SJCRH30 (cell line): ENCODE measurements around the gene LRRC27. TPM values are rescaled to one million over a fixed set of nuclear protein-coding genes. Genes with fewer than 3 reads are reported as not detected.

ENCODE experiments used
- DNase-seq, 2 experiments: peaks; one replicate each; pipeline ENCODE4 v3.0.0-alpha.2; 2015 to 2020
- H3K27ac ChIP-seq: fragments of 250-450 bp; sonication (Bioruptor Pico); 2 replicates; pipeline ENCODE4 v1.5.1; 2020; ENCODE audit warnings: mild to moderate bottlenecking, moderate library complexity
- H3K27me3 ChIP-seq: fragments of 250-450 bp; sonication (Bioruptor Pico); 2 replicates; pipeline ENCODE4 v1.5.1; 2020; ENCODE audit warnings: mild to moderate bottlenecking, moderate library complexity
- H3K36me3 ChIP-seq: fragments of 250-450 bp; sonication (Bioruptor Pico); 2 replicates; pipeline ENCODE4 v1.5.1; 2020; ENCODE audit warnings: mild to moderate bottlenecking, moderate library complexity
- H3K4me1 ChIP-seq: fragments of 250-450 bp; sonication (Bioruptor Pico); 2 replicates; pipeline ENCODE4 v1.5.1; 2020; ENCODE audit warnings: mild to moderate bottlenecking, moderate library complexity
- H3K4me3 ChIP-seq: fragments of 250-450 bp; sonication (Bioruptor Pico); 2 replicates; pipeline ENCODE4 v1.5.1; 2020; ENCODE audit warnings: mild to moderate bottlenecking, moderate library complexity
- H3K9me3 ChIP-seq: fragments of 250-450 bp; sonication (Bioruptor Pico); replicated peaks from 2 replicates; pipeline ENCODE4 v1.5.1; 2020; ENCODE audit warnings: mild to moderate bottlenecking, moderate library complexity
- total RNA-seq: library from RNA; depleted of rRNA; stranded (reverse); fragments of >200 nt; shearing (Covaris generic); gene quantifications from 2 replicates; pipeline ENCODE4 v1.2.3, GENCODE V29; 2014

The LRRC27 gene
- total RNA-seq, 1 experiment from 2014 or later: 1.8 TPM

DNA sequence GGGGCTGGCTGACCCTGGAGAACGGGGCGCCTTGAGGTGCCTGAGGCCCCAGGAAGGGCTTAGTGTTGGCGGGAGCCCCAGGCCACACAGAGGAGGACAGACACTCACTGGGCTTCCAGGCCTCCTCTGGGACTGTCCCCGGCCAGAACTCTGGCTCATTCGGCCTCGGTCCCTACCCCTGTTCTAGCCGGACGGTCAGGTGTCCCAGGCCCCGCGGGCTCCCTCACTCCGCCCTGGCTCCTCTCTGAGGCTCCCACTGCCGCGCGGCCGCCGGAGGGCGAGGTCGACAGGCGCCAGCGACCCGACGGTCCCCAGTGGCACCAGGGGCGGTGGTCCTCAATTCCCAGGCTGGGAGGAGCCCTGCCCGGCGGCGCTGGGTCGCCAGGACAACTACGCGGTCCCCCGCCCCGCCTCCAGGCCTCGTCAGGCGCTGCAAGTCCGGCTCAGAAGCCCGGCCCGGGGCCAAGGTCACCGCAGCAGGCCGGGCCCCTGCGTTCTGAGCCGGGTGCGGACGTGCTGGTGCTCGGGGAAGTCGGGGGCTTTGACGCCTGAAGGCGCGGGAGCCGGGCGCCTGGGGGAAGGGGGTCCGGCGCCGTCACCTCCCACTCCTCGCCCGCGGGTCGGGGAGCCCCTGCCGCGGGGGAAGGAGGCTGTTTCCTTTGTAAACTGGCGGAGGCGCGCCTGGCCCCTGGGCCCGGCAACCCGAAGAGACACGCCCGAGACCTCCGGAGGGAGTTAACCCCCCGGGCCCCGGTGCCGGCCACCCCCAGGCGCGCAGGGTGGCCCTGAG, 63.9 kb downstream of the LRRC27 start:
- H3K4me3 ChIP-seq: no peak overlapping the region

DNA sequence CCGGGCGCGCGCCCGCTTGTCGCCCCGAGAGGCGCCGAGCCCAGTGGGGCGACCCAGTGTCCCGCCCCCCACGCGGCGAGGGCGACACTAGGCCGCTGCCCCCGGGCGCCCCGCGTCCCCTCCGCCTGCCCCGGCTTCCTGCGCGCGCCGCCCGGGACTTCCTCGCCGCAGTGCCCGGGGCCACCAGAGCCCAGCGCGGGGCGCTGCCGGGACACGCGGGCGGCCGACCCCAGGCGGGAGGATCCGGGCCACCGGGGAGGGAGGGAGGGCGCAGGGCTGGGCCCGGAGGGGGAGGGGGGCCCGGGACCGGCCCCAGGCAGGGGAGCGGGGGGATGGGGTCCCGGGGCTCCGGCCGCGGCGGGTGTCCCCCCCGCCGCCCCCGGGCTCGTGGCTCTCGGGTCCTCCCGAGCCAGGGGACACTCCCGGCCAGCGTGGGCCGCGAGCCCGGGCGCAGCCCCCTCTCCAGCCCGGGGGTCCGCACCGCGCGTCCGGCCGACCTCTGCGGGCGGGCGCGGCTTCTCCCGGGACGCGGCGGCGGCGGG, 64.6 kb downstream of the LRRC27 start:
- no peak overlapping the region for H3K27ac ChIP-seq
- H3K36me3 ChIP-seq: no peaks in the 10 kb centered on the region
- H3K9me3 ChIP-seq: no peaks in the 10 kb centered on the region
- DNase-seq: no peak
- no peak overlapping the region for H3K4me3 ChIP-seq
- 0 out of 2 replicates have a peak, but pooled peaks cover 6% of the 10 kb centered on the region for H3K27me3 ChIP-seq
- peaks cover 4% of the 10 kb centered on the region; the same call in 1 of the 2 replicates for H3K4me1 ChIP-seq

More for the DNA sequence above, 63.9 kb downstream of the LRRC27 start:
- Histone ChIP-seq H3K36me3 (no peaks in the 10 kb centered on the region), H3K27ac (no peak overlapping the region), H3K9me3 (no peaks in the 10 kb centered on the region), H3K4me1 (peaks cover 4% of the 10 kb centered on the region; the same call in 1 of the 2 replicates), H3K27me3 (0 out of 2 replicates have a peak, but pooled peaks cover 6% of the 10 kb centered on the region)
- DNase-seq: no peak

- 0 out of 2 replicates have a peak, but pooled peaks cover 6% of the 10 kb centered on the region for H3K27me3 ChIP-seq
- no peak for DNase-seq
- no peaks in the 10 kb centered on the region for H3K9me3 ChIP-seq
- H3K36me3 ChIP-seq: no peaks in the 10 kb centered on the region
- H3K4me3 ChIP-seq: peak within 1 kb of the TSS; percentile 55
- H3K27ac ChIP-seq: no peak within 1 kb of the TSS
- peaks cover 4% of the 10 kb centered on the region; the same call in 1 of the 2 replicates for H3K4me1 ChIP-seq
Measured at GRCh38 chr10:132397036-132397541, 65.1 kb downstream of the LRRC27 start, which contains the start of gene PWWP2B. PWWP2B (plus strand) TSS chr10:132397200; CDS start chr10:132397227, 27 bp downstream.

DNA sequence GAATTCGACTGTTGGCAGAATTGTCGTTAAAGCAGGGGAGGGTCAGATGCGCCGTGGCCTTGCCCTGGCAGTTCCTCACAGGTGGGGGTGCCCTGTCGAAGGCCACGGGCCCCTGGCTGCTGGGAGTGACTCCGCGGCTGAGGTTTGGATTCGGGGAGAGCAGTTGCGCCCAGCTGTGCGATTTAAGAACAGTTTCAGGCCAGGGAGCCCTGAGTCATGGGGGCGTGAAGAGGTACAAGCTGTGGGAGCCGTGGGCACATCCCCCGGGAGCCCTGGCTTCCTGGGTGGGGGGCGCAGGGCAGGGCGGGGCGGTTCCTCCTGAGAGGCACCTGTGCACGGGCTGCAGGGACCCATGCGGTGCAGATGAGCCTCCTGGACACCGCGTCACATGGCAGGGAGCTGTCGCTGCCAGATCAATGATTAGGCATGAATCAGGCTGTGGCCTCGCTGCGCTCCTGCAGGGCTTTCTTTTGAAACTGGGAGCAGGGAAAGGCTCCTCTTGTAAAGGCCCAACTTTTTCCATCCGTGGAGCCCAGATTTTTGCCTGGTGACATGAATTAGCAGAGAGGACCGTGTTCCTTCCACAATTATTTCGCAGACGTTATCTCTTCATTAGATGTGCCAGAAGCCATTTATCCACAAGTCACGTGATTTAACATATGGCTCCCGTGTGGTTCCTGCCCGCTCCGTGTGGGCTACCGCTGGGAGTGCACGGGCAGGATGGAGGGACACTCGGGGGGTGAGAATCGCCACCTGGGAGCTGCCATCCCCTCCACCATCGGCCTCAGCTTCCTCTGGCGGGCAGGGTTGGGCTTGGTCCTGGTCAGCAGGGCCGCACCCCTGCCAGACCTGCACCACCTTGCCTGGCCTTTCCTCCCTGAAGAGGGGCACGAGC, 65.9 kb downstream of the LRRC27 start:
- Histone ChIP-seq H3K4me3 (peak overlapping the region; percentile 55), H3K4me1 (peaks cover 4% of the 10 kb centered on the region; the same call in 1 of the 2 replicates), H3K9me3 (no peaks in the 10 kb centered on the region), H3K36me3 (no peaks in the 10 kb centered on the region), H3K27ac (no peak overlapping the region), H3K27me3 (0 out of 2 replicates have a peak, but pooled peaks cover 6% of the 10 kb centered on the region)
- peak in 1 of 2 experiments; percentile 14 for DNase-seq

DNA sequence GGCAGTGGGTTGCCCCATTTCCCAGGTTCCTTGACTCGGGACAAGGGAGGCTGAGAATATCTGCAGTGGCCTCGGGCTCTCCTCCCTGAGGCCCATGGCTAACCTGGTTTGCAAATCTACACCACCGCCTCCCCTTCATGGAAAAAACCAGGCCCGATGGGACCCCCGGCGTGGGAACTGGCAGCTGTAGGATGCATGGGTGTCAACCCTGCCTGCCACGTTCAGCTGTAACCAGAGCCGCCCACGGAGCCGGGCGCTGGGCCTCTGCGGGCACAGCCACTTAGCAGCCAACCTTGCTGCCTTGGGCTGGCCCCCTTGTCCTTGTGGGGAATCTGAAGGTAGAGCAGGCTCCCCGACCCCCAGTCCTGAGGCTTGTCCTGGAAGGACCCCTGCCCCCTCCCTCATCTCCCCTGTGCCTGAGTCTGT, 66.6 kb downstream of the LRRC27 start:
- Histone ChIP-seq H3K4me1 (peaks cover 4% of the 10 kb centered on the region; the same call in 1 of the 2 replicates), H3K9me3 (no peaks in the 10 kb centered on the region), H3K36me3 (no peaks in the 10 kb centered on the region), H3K27me3 (0 out of 2 replicates have a peak, but pooled peaks cover 6% of the 10 kb centered on the region), H3K4me3 (no peak overlapping the region), H3K27ac (no peak overlapping the region)
- no peak for DNase-seq

- no peak overlapping the region for H3K4me3 ChIP-seq
- no peaks in the 10 kb centered on the region for H3K9me3 ChIP-seq
- no peak overlapping the region for H3K27ac ChIP-seq
- no peaks in the 10 kb centered on the region for H3K36me3 ChIP-seq
- peak; percentile 23 to 43 for DNase-seq
- H3K27me3 ChIP-seq: 0 out of 2 replicates have a peak, but pooled peaks cover 6% of the 10 kb centered on the region
- peaks cover 4% of the 10 kb centered on the region; the same call in 1 of the 2 replicates for H3K4me1 ChIP-seq
Measured at GRCh38 chr10:132399117-132400035, 67.4 kb downstream of the LRRC27 start.

DNA sequence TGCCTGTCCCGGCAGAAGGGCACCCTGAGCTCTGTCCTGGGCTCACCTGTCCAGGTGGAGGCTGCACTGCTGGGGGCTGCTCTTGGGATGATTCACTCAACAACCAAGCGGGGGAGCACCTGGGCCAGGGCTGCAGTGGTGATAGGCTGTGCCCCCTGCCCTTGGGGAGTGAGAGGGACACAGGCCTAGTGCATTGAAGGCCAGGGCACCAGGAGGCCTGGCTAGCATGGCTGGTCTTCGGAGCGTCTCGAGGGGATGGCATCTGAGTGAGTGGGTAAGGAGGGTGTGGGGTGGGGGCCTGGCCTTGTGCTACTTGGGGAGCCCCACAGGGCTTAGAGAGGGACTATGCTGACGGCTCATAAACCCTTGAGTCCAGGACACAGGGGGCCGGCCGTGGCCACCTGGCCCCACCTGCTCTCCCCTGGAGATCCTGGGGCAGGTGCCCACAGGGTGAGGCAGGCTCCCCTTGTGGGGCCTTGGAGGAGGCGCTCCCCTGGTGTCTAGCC, 68.1 kb downstream of the LRRC27 start:
- Histone ChIP-seq H3K4me1 (peaks cover 4% of the 10 kb centered on the region; the same call in 1 of the 2 replicates), H3K4me3 (no peak overlapping the region), H3K27ac (no peak overlapping the region), H3K9me3 (no peaks in the 10 kb centered on the region), H3K27me3 (0 out of 2 replicates have a peak, but pooled peaks cover 6% of the 10 kb centered on the region), H3K36me3 (no peaks in the 10 kb centered on the region)
- DNase-seq: no peak

DNA sequence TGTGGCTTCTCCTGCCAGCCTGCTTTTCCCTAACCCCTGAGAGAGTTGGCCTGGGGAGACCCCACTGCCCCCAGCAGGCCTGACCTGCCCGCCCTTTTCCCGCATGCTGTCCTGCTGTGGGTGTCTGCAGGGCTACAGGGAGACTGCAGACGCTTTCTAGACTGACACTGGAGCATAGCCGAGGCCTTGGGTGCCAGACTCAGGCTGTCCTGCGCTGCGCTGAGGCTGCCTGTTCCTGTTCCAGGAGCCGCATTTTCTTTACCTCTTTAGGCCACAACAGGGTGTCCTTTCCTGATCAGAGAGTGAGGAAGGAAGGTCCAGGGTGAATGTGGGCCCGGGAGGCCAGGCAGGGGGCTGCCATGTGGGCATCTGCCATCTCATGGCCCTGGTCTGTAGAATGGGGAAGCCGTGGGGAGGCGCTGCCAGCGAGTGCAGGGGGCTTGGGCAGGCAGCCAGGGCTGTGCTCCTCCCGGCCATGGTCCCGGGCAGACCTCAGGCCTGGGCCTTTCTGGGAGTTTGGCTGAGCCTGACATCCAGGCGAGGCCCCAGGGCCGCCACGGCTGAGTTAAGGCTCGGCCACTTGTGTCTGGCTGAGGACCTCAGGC, 68.7 kb downstream of the LRRC27 start:
- Histone ChIP-seq H3K4me3 (no peak overlapping the region), H3K27me3 (0 out of 2 replicates have a peak, but pooled peaks cover 6% of the 10 kb centered on the region), H3K36me3 (no peaks in the 10 kb centered on the region), H3K27ac (no peak overlapping the region), H3K9me3 (no peaks in the 10 kb centered on the region), H3K4me1 (peaks cover 4% of the 10 kb centered on the region; the same call in 1 of the 2 replicates)
- DNase-seq: no peak

- H3K9me3 ChIP-seq: no peaks in the 10 kb centered on the region
- H3K27ac ChIP-seq: no peak overlapping the region
- no peak overlapping the region for H3K4me3 ChIP-seq
- 0 out of 2 replicates have a peak, but pooled peaks cover 6% of the 10 kb centered on the region for H3K27me3 ChIP-seq
- H3K4me1 ChIP-seq: peaks cover 4% of the 10 kb centered on the region; the same call in 1 of the 2 replicates
- H3K36me3 ChIP-seq: no peaks in the 10 kb centered on the region
- no peak for DNase-seq
Measured at GRCh38 chr10:132401401-132402118, 69.6 kb downstream of the LRRC27 start.

DNA sequence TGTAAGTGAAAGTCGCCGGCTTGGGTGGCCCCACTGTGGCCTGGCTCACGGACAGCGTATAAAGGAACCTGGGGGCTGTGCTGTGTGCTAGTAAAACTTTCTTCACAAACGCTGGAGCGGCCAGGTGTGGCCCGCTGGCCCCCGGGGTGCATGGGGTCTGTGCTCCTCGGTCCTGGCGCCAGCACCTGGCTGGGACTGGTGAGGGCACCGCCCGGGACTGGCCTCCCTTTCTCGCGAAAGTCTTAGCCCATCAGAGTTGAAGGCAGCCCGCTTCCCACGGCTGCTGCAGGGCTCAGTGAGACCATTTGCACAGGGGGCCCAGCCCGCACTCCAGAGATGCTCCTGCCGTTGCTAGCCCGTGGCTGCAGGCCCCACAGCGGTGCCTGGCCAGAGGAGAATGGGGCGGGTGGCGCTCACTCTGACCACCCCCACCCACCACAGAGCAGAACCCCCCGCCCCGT, 70.8 kb downstream of the LRRC27 start:
- H3K9me3 ChIP-seq: no peaks in the 10 kb centered on the region
- no peak overlapping the region for H3K4me3 ChIP-seq
- no peak overlapping the region for H3K27ac ChIP-seq
- H3K27me3 ChIP-seq: 0 out of 2 replicates have a peak, but pooled peaks cover 6% of the 10 kb centered on the region
- no peak for DNase-seq
- H3K4me1 ChIP-seq: peaks cover 4% of the 10 kb centered on the region; the same call in 1 of the 2 replicates
- no peaks in the 10 kb centered on the region for H3K36me3 ChIP-seq

DNA sequence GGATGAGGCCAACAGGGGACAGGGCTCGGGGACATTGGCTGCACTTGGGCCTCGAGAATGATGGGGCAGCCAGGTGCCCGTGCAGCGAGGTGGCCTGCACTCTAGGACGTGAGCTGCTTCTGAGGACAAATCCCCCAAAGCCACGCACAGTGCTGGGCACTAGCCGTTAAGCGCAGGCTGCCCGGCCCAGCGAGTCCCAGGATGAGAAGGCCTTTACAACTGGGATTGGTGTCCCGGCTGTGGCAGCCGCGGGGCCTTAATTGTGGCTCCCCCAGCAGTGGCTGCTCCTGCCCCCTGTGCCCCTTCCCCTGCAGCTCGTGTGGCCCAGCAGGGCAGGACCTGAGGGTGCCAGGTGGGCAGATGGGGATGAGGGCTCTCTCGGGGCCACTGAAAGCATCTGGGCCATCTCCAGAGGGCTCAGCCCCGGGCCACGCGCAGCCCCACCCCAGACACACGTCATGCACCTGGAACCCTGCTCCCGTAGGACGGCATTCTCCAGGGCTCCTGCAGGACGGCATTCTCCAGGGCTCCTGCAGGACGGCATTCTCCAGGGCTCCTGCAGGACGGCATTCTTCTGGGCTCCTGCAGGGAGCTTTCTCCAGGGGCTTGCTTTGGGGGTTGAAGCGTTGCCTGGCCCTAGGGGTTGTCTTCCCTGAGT, 71.6 kb downstream of the LRRC27 start:
- Histone ChIP-seq H3K4me3 (no peak overlapping the region), H3K27ac (no peak overlapping the region), H3K9me3 (no peaks in the 10 kb centered on the region), H3K4me1 (peaks cover 4% of the 10 kb centered on the region; the same call in 1 of the 2 replicates), H3K27me3 (0 out of 2 replicates have a peak, but pooled peaks cover 3% of the 10 kb centered on the region), H3K36me3 (no peaks in the 10 kb centered on the region)
- no peak for DNase-seq
